Neural cell (in vitro differentiated cells): Measurements from ENCODE around the gene RETN. TPM values are rescaled to one million over a fixed set of nuclear protein-coding genes. Genes with fewer than 3 reads are reported as not detected.

ENCODE experiments used
- H2AFZ ChIP-seq: fragments of 200-600, 300-800 bp; sonication (generic), shearing (Covaris generic); 2 replicates; pipeline ENCODE4 v1.6.0; 2014; ENCODE audit warnings: low read depth, mild to moderate bottlenecking, antibody characterized with exemption, low read length, moderate library complexity
- H3F3A ChIP-seq: fragments of 200-600 bp; shearing (Covaris generic); 2 replicates; pipeline ENCODE4 v1.6.1; 2016; ENCODE audit warnings: mild to moderate bottlenecking, moderate library complexity, mixed read lengths, antibody characterized with exemption, low read length; ENCODE audit not compliant: insufficient read depth, poor library complexity, severe bottlenecking
- H3K27ac ChIP-seq: fragments of 200-600, 300-800 bp; sonication (generic), shearing (Covaris generic); 2 replicates; pipeline ENCODE4 v1.5.1; 2014; ENCODE audit warnings: mild to moderate bottlenecking, low read length, moderate library complexity
- H3K27me3 ChIP-seq: fragments of 300-800, 200-600 bp; sonication (generic), shearing (Covaris generic); 2 replicates; pipeline ENCODE4 v1.6.0; 2014; ENCODE audit warnings: mild to moderate bottlenecking, low read depth, low read length, moderate library complexity; ENCODE audit not compliant: insufficient read depth
- H3K36me3 ChIP-seq: fragments of 300-800, 200-600 bp; sonication (generic), shearing (Covaris generic); 2 replicates; pipeline ENCODE4 v1.5.1; 2014; ENCODE audit warnings: mild to moderate bottlenecking, antibody characterized with exemption, low read length, moderate library complexity; ENCODE audit not compliant: insufficient read depth
- H3K4me2 ChIP-seq: fragments of 300-800, 200-600 bp; sonication (generic), shearing (Covaris generic); 2 replicates; pipeline ENCODE4 v1.6.0; 2014; ENCODE audit warnings: mild to moderate bottlenecking, low read length
- H3K4me3 ChIP-seq: fragments of 300-800, 200-600 bp; sonication (generic), shearing (Covaris generic); 2 replicates; pipeline ENCODE4 v1.5.1; 2014; ENCODE audit warnings: mild to moderate bottlenecking, low read length, moderate library complexity
- H3K79me2 ChIP-seq: fragments of 200-600 bp; shearing (Covaris generic); replicated peaks from 2 replicates; pipeline ENCODE4 v1.6.0; 2014; ENCODE audit warnings: mild to moderate bottlenecking, low read length, moderate library complexity; ENCODE audit not compliant: insufficient read depth
- H3K9ac ChIP-seq: fragments of 300-800, 200-600 bp; sonication (generic), shearing (Covaris generic); 2 replicates; pipeline ENCODE4 v1.6.1; 2016; ENCODE audit warnings: mild to moderate bottlenecking, low read length, mixed read lengths
- H3K9me2 ChIP-seq: fragments of 200-600 bp; shearing (Covaris generic); 2 replicates; pipeline ENCODE4 v1.6.1; 2016; ENCODE audit warnings: mild to moderate bottlenecking, low read length, mixed read lengths; ENCODE audit not compliant: insufficient read depth
- H3K9me3 ChIP-seq: fragments of 200-600, 300-800 bp; sonication (generic), shearing (Covaris generic); 2 replicates; pipeline ENCODE4 v1.6.1; 2016; ENCODE audit warnings: mild to moderate bottlenecking, mixed run types, low read length, moderate library complexity, mixed read lengths
- H4K20me1 ChIP-seq: fragments of 200-600 bp; shearing (Covaris generic); 2 replicates; pipeline ENCODE4 v1.6.1; 2016; ENCODE audit warnings: mild to moderate bottlenecking, mixed run types; ENCODE audit not compliant: insufficient read depth
- CTCF ChIP-seq: fragments of 450-650 bp; IDR thresholded peaks from 2 replicates; pipeline ENCODE4 v1.5.1; 2014; ENCODE audit warnings: antibody characterized with exemption, mild to moderate bottlenecking, moderate library complexity; ENCODE audit not compliant: poor library complexity, severe bottlenecking
- EP300 ChIP-seq: fragments of 450-650 bp; conservative IDR thresholded peaks from 2 replicates; pipeline ENCODE4 v1.6.1; 2014; ENCODE audit warnings: antibody characterized with exemption, mild to moderate bottlenecking, moderate library complexity; ENCODE audit not compliant: poor library complexity, severe bottlenecking
- EZH2 ChIP-seq: fragments of 200-600, 300-800 bp; shearing (Covaris generic), sonication (generic); IDR thresholded peaks from 2 replicates; pipeline ENCODE4 v1.6.1; 2014; ENCODE audit warnings: antibody characterized with exemption, low read length, borderline replicate concordance, mild to moderate bottlenecking; ENCODE audit not compliant: insufficient read depth, poor library complexity, severe bottlenecking
- MXI1 ChIP-seq: fragments of 450-650 bp; conservative IDR thresholded peaks from 2 replicates; pipeline ENCODE4 v1.6.1; 2014; ENCODE audit warnings: antibody characterized with exemption, mild to moderate bottlenecking; ENCODE audit not compliant: poor library complexity, severe bottlenecking
- POLR2AphosphoS5 ChIP-seq: IDR thresholded peaks from 2 replicates; pipeline ENCODE4 v1.6.1; 2012
- RAD21 ChIP-seq: fragments of 450-650 bp; conservative IDR thresholded peaks from 2 replicates; pipeline ENCODE4 v1.6.1; 2014; ENCODE audit warnings: antibody characterized with exemption, mild to moderate bottlenecking, moderate library complexity
- REST ChIP-seq: IDR thresholded peaks from 2 replicates; pipeline ENCODE4 v1.6.1; 2012; ENCODE audit warnings: borderline replicate concordance
- SMC3 ChIP-seq: fragments of 450-650 bp; conservative IDR thresholded peaks from 2 replicates; pipeline ENCODE4 v1.6.1; 2014; ENCODE audit warnings: antibody characterized with exemption, mild to moderate bottlenecking, moderate library complexity; ENCODE audit not compliant: poor library complexity
- TAF1 ChIP-seq: IDR thresholded peaks from 2 replicates; pipeline ENCODE4 v1.6.1; 2012; ENCODE audit warnings: low read depth
- polyA plus RNA-seq: library from polyadenylated mRNA; depleted of rRNA; stranded (reverse); fragments of >200 nt; gene quantifications from 2 replicates; pipeline ENCODE4 v1.2.3, GENCODE V29; 2014

The RETN gene
- polyA plus RNA-seq, 1 donor from 2014 or later: not detected

GRCh38 chr19:7679771-7680605 lies 11.1 kb downstream of the RETN start:
- Histone ChIP-seq H3K4me2 (no peak overlapping the region), H3K9me2 (no peaks in the 10 kb centered on the region), H3K9ac (peak overlapping the region; percentile 42), H2AFZ (peak overlapping the region; percentile 30), H3K4me3 (peak overlapping the region; percentile 100), H3K79me2 (peaks cover 8% of the 10 kb centered on the region), H3F3A (no peaks in the 10 kb centered on the region), H3K27me3 (no peaks in the 10 kb centered on the region), H4K20me1 (no peaks in the 10 kb centered on the region), H3K36me3 (no peaks in the 10 kb centered on the region), H3K9me3 (no peaks in the 10 kb centered on the region), H3K27ac (no peak overlapping the region)
- TF ChIP-seq SMC3 (no peak), REST (no peak), CTCF (no peak), EZH2 (no peak), TAF1 (no peak), RAD21 (no peak), MXI1 (no peak), EP300 (no peak), POLR2AphosphoS5 (no peak)

- Histone ChIP-seq H3K9me2 (no peaks in the 10 kb centered on the region), H3K36me3 (no peaks in the 10 kb centered on the region), H4K20me1 (no peaks in the 10 kb centered on the region), H3K27me3 (no peaks in the 10 kb centered on the region), H3K9ac (peak within 1 kb of the TSS; percentile 86), H3K4me2 (peak within 1 kb of the TSS; percentile 11), H2AFZ (peak within 1 kb of the TSS; percentile 56), H3K9me3 (no peaks in the 10 kb centered on the region), H3K27ac (peak within 1 kb of the TSS; percentile 64), H3K4me3 (peak within 1 kb of the TSS; percentile 100), H3F3A (no peaks in the 10 kb centered on the region), H3K79me2 (peaks cover 8% of the 10 kb centered on the region)
- TF ChIP-seq CTCF (peak; percentile 100), REST (peak; percentile 78), EP300 (peak; percentile 68), POLR2AphosphoS5 (peak; percentile 84), MXI1 (peak; percentile 73), RAD21 (peak; percentile 97), TAF1 (peak; percentile 70), EZH2 (no peak), SMC3 (peak; percentile 92)
These were observed 11.9 kb downstream of the RETN start, which contains the start of gene TRAPPC5 for GRCh38 chr19:7680606-7681339. Gene TRAPPC5, plus strand, starts transcription at chr19:7680833. Its CDS starts 1,421 bp downstream, at chr19:7682254.
